EH (cell line): ENCODE measurements around the gene COL11A2.

Experiments
- DNase-seq: peaks from one replicate; pipeline ENCODE4 v3.0.0-alpha.2; 2015; ENCODE audit warnings: low read depth

COL11A2 gene

GRCh38 chr6:33206864-33207551, 14.7 kb upstream of the COL11A2 start:
- DNase-seq = peak; percentile 80

- DNase-seq = peak; percentile 67
These were observed 14.0 kb upstream of the COL11A2 start for GRCh38 chr6:33206027-33206863.

- DNase-seq = peak; percentile 63
These were observed 13.1 kb upstream of the COL11A2 start for GRCh38 chr6:33205191-33206026.

GRCh38 chr6:33204415-33205190, 12.3 kb upstream of the COL11A2 start, which contains the start of gene HSD17B8:
Gene HSD17B8 (plus strand): TSS chr6:33204655. CDS start chr6:33204669, 14 bp downstream.
- peak; percentile 89 for DNase-seq

GRCh38 chr6:33204165-33204414, 11.8 kb upstream of the COL11A2 start:
- DNase-seq = no peak

- DNase-seq = no peak
These were observed 11.3 kb upstream of the COL11A2 start for GRCh38 chr6:33203443-33204164.

- DNase-seq = no peak
These were observed 10.5 kb upstream of the COL11A2 start for GRCh38 chr6:33202799-33203198.

- no peak for DNase-seq
These were observed 9.7 kb upstream of the COL11A2 start for GRCh38 chr6:33201935-33202334.

GRCh38 chr6:33201147-33201545, 8.9 kb upstream of the COL11A2 start:
- DNase-seq = no peak

GRCh38 chr6:33200219-33201146, 8.2 kb upstream of the COL11A2 start, which contains the start of the genes RXRB and SLC39A7:
Gene RXRB (minus strand): TSS chr6:33200665. CDS start chr6:33200476, 189 bp downstream.
Gene SLC39A7 (plus strand): TSS chr6:33200867. CDS start chr6:33201246, 379 bp downstream.
- peak; percentile 100 for DNase-seq

- peak; percentile 68 for DNase-seq
These were observed 7.5 kb upstream of the COL11A2 start for GRCh38 chr6:33199687-33200218.

- no peak for DNase-seq
These were observed 6.7 kb upstream of the COL11A2 start for GRCh38 chr6:33198853-33199436.

GRCh38 chr6:33198159-33198852, 6.0 kb upstream of the COL11A2 start:
- no peak for DNase-seq

GRCh38 chr6:33197431-33198048, 5.3 kb upstream of the COL11A2 start:
- peak; percentile 73 for DNase-seq

- DNase-seq = no peak
These were observed 3.3 kb upstream of the COL11A2 start for GRCh38 chr6:33195304-33196165.

- DNase-seq = no peak
These were observed 2.2 kb upstream of the COL11A2 start for GRCh38 chr6:33194431-33194979.

GRCh38 chr6:33193619-33194018, 1.4 kb upstream of the COL11A2 start:
- no peak for DNase-seq
